Renal pelvis (tissue), 4 donors: ENCODE data around the gene APOB. TPM values are rescaled to one million over a fixed set of nuclear protein-coding genes. Genes with fewer than 3 reads are reported as not detected.

Source experiments
- DNase-seq: peaks from one replicate; pipeline ENCODE4 v3.0.0-alpha.2; 2013
- polyA plus RNA-seq, 3 donors: library from polyadenylated mRNA; unstranded; fragments of 120-200 nt; gene quantifications; one replicate each; pipeline ENCODE4 v1.2.1, GENCODE V29; 2013; ENCODE audit not compliant: insufficient read length in 3 of 3

Gene APOB
- polyA plus RNA-seq, 3 donors, result 1.2 to 3.8 (median 3.8) TPM

DNA sequence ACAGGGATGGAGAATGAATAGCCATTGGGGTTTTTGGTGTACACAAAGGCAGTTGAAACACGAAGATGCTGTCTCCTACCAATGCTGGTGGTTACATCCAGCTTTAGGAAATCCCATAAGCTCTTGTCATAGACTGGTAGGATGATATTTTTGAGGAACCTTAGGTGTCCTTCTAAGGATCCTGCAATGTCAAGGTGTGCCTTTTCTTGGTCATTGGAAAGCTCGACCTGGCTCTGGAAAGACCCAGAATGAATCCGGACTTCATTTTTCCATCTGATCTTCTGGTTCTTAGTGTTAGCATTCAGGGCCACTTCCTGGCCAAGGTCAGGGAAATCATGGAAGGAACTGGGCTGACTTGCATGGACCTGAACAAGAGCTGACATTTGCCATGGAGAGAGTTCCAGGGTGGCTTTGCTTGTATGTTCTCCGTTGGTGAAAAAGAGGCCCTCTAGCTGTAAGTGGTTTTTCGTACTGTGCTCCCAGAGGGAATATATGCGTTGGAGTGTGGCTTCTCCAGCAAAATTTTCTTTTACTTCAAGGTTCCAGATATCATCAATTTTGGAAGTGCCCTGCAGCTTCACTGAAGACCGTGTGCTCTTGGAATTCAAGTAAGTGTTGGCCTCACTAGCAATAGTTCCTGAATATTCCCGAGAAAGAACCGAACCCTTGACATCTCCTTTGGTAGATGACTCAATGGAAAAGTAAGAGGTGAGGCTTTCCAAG is 38.0 kb downstream of the APOB start:
- DNase-seq, result no peak

DNA sequence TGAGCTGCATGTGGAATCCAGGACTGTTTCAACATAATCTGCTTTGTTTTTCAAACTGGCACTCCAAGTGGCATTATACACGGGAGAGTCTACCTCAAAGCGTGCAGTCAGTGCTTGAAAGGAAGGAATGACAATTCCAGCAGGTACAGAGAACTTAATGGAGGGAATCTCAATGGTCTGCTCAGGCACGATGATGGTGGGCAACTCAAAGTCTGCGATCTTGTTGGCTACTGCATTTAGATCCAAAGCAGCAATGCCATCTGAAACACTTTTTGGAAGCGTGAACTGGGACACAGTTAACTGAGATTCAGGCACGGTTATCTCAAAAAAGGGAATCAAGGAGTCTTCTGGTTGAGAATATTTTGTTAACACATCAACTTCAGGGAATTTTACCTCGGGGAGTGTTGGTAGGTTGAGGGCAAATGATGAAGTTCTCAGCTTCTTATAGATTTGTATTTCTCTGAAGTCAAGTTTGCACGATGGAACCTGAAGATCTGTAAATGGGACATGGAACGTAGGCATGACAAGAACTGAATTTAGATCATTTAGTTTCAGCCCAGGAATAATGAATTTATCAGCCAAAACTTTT is 38.7 kb downstream of the APOB start:
- no peak for DNase-seq

DNA sequence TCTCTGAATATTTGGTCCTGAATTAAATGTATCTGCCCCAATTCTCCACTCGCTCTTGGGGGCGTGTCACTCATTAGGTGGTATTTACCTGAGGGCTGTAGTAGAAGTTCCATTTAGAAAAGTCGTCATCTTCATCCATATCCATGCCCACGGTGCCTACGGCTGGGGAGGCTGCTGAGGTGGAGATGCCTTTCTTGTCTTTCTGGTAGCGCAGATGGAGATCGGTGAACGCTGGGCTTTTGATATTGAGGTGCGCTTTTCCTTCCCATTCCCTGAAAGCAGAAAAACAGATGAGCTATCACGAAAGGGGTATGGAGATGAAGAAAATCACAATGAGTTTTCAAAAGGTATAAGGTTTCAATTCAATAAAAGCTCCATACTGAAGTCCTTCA is 39.7 kb downstream of the APOB start:
- no peak for DNase-seq

DNA sequence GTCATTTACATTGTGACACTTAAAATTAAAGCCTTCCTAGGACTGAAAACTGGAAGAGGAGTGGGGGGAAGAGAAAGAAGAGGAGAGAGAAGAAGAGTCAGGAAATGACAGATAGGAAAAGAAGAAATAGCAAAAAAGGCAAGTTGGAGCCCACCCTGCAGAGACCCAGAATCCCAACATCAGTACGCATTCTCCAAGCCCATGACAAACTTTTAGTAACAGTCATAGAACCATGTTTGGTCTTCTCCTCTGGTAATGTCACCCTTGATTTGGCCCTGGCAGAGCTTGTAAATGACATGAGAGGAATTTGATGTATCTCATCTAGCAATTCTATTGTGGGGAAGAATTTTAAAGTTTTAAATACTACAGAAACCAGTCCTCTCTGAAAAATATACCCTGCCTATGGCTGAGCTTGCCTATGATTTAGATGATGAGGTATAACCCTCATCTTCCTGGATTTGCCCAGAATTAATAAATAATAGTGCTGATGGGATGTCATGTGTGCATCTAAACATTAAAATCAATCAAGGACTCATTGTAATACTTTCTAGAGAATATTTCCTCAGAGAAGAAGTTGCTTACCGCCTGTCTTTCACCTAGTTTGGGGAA is 40.2 kb downstream of the APOB start:
- DNase-seq, result no peak

DNA sequence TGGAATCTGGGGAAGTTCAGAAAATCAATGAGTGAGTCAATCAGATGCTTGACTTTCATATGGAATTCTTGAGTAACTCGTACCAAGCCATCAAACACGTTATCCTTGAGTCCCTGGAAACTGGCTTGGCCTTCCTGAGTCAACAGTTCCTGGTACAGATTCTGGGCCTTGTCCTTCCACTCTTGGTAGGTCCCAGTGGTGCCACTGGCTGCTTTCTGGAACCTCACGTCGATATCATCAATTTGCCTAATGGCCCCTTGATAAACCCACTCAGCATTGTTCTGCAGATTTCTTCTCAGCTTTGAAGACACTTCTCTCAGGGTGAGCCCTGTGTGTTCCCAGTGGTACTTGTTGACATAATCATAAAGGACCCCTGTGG is 41.1 kb downstream of the APOB start:
- DNase-seq, result no peak

DNA sequence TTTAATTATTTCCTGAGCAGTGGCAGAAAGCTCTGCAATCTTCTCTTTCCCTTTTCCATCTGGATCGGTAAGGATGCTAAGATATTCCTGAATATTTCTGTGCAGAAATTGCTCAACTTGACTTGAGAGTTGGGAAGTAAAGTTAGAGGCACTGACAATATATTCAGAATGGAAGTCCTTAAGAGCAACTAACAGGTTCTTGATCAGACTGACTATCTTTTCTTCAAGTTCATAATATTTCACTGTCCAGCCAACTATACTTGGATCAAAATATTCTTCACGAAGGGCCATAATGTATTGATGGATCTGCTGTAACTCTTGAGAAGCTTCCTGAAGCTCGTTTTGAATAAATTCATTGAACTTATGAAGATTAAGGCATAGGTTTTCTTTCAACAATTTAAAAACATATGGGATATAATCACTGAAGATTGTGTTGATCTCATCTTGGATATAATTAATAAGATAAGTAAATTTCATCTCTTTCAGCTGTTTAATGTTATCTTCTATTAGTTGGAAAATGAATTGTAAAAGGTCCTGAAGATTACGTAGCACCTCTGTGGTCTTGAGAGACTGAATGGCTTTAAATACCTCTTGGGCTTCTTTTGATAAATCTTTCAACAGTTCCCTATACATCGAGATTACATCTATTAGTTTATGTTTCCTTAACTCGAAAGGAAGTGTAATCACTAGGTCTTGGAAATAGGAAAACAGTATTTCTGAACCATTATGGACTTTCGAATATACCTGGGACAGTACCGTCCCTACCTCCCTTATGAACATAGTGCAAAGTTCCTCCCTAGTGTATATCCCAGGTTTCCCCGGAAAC is 41.7 kb downstream of the APOB start:
- DNase-seq, result no peak

DNA sequence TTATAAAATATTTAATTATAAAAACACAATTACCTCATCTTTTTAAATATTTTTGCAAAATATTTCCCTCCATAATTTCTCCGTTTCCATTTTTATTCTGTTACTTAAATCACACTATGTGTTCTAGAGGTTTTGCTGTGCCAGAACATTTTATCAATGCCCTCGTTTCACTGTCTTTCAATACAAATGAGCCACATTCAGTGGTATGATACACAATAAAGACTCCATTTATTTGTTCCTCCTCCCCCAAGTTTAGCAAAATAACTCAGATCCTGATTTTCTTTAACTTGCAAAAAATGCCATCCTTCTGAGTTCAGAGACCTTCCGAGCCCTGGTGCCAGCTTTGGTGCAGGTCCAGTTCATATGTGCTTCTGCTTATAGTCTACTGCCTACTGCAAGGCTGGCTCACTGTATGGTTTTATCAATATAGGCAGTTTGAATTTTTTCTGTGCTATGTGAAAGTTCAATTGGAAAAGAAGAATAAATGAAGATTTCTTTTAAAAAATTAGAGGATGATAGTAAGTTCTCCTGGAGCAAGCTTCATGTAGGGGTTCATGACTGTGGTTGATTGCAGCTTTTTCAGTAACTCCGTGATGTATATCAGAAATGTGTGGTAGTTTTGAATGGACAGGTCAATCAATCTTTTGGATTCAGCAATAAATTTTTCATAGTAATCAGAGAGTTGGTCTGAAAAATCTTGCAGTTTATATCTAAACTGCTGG is 42.5 kb downstream of the APOB start:
- DNase-seq, result no peak

DNA sequence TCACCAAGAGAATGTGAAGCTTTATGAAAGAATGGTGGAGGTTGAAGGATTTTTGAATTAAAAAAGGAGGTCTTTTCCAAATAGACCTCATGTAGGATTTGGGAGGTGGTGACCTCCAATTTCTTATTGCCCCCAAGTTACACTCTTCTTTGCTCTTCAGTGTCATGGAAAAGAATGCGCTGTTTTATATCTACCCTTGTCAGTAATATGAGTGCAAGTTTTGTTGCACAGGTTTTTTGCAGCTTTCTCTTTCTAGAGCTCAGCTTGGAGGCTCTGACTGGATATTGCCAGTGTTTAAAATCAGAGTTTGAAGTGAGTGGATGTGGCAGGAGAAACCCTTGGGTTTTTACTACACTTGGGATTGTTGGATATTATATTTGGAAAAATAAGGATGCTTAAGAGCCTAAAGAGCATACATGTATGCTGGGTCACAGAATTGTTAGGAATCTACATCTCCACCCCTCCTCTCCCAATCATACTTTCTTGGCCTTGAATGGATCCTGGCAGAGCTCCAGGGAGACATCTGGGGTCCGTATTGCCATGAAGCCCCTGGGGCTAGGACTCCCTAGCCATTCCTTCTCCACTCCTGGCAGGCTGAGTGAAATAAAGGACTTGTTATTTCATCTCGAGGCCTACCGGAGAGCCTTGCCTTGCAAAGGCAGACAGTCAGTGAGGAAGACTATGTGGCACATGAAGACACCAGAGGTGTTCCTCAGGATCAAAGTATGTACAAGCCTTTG is 43.8 kb downstream of the APOB start:
- DNase-seq, result no peak

DNA sequence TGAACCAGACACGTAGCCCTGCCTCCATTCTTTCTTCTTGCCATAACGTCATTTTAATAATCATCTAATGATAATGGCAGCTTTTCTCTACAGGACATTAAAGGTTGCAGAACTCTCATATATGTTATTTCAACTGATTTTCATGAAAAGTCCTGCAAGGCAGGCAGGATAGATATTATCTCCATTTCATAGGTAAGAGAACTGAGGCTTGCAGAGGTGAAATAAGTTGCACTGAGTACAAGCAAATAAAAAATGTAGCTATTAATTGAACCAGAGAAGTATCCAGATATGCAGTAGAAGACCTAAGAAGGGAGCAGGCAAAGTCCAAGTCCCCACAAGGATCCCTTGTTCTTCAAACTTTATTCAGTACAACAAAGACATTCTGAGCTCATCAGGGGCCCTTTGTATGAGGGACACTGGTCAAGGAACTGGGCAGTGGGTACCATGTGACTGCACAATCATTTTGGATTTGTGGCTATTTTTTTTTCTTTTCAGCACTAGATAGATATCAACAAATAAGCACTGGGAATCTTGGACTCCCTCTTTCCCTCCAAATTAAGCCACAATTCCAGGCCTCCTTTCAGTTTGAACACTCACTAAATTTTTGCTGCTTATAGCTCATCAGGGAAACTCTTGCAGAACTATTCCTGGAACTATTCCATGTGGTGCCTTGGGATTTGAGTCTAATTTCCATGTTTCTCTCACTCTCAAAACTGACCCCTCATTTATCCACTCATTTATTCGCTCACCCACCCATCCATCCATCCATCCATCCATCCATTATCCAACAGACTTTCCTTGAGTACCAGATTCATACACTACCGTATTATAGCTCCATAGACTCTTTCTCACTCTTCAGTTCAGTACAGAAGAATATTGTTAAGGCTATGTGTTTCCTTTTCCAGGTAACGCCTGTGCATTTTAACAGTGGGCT is 44.6 kb downstream of the APOB start:
- no peak for DNase-seq

- no peak for DNase-seq
Observed at GRCh38 chr2:20997953-20998722, 45.7 kb downstream of the APOB start.

DNA sequence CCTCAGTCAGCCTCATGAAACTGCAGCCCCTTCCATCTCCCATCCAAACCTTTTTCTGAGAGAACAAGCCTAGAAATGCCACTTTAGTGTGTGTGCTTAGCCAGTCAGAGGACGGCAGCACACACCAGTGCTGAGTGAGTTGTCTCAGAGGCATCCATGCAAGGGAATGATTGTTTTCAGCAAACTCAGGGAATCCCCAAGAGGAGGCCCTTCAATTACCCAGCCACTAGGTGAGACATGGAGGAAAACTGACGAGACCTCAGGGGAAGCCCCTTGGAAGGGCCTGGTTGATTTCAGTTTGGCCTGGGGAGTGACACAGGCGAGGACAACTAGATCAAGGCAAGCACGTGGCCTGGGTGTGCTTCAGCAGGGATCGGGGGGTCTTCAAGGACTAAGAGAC is 49.7 kb downstream of the APOB start:
- DNase-seq, result no peak

GRCh38 chr2:20992201-20992711 is 51.6 kb downstream of the APOB start:
- peak; percentile 57 for DNase-seq

DNA sequence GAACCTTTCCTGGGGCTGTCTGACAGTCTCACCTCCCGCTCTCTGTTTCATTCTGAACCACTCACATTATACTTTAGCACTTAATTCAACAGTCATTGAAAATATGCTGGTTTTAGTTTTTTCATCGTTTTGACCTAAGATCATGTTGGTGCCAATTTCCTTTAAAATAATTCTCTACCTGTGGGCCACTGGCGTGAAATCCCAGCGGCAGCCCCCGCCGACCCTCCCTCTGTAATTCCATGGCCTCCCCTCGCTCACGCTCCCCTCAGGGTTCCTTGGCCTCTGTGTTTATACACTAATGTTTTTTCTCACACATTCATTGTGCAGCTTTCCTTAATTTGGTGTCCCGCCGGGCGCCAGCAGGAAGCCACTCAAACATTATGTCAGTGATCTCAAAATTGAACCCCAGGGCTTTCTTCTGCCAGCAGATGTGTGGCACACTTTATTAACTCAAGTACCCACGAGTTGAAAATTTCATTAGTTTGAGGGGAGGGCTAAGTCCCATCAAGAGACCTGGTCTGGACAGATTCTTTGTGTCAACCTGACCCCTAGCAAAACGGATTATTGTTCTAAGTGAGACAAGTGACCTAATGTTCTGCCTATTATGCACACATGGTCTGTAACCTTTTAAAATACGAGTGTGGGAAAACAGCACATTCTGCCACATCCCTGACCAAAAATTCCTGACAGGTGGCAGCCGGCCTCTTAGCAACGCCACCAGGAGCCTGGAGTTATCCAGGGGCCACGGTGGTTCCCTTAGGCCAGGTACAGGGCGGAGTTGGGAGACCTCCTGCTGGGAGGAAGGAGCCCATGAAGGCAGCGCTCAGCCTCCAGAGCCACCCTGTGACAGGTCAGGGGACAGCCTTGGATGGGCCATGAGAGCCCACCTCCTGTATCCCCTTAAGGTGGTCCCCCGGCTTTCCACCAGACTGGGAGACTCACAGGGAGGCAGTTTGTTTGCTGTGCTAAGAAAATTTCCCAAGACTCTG is 53.1 kb downstream of the APOB start:
- no peak for DNase-seq

DNA sequence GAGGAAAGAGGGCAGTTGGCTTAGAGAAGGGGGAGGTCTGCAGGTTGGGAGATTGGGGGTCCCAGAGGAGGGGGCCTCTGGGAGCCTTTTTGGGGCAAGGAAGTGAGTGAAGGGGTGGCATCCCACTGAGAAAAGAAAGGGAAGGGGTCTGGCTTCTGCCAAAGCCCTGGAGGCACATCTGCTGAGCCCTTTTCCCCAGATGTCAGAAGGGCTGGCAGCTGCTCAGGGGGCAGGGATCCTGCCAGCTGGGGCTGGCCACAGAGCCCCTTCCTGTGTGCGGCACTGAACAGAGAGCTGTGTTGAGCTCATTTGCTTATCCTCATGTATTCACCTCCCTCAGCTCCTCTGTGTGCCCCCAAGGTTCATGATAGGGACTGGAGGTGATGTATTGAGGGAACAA is 54.5 kb downstream of the APOB start:
- no peak for DNase-seq

- DNase-seq, result no peak
Observed at GRCh38 chr2:20988905-20989304, 55.0 kb downstream of the APOB start.

GRCh38 chr2:20986024-20986939 is 57.6 kb downstream of the APOB start:
- no peak for DNase-seq

- no peak for DNase-seq
Observed at GRCh38 chr2:20985062-20985461, 58.8 kb downstream of the APOB start.
